GM19035 (cell line): ENCODE measurements around the gene SIMC1.
"Not testable (repeated sequence)": the region's sequence is repeated elsewhere in the genome, so short reads cannot be mapped to it uniquely, and the experiment has no call there.

Experiments
- ATAC-seq: cut with Tn5 transposase; IDR thresholded peaks from one replicate; pipeline ENCODE4 v1.9.1; 2021; ENCODE audit not compliant: unreplicated experiment

SIMC1 gene

DNA sequence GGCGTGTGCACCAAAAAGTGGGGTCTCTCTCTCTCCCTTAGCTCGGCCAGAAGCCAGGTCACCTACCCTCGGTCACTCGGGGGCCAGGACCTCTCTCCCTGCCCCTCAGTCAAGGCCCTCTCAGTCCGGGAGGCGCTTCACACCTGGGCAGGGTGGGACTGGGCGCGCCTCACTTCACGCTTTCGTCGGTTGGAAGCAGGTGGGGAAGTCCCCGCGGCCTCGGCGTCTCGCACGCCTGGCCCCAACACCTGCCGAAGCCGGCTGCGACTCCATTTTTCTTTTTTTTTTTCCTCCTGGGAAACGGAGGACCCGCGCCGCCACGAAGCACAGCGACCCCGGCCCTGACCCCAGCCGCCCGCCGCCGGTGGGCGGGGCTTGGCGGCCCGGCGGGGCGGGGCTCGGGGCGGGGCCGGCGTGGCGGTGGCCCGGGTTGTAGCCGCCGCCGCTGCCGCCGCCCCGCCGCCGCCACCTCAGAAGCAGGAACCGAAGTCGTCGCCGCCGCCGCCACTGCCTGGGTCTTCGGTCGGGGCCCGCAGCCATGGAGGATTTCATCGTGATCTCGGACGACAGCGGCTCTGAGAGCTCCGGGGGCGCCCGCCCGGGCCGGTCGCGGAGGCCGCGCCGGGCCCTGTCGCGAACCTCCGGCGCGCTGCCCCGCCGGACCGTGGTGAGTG is at the start of gene SIMC1:
SIMC1 (plus strand) TSS at position 454 of the 674 bp plus-strand sequence; CDS start at position 539, 85 bp downstream.
- peak; percentile 70 for ATAC-seq

DNA sequence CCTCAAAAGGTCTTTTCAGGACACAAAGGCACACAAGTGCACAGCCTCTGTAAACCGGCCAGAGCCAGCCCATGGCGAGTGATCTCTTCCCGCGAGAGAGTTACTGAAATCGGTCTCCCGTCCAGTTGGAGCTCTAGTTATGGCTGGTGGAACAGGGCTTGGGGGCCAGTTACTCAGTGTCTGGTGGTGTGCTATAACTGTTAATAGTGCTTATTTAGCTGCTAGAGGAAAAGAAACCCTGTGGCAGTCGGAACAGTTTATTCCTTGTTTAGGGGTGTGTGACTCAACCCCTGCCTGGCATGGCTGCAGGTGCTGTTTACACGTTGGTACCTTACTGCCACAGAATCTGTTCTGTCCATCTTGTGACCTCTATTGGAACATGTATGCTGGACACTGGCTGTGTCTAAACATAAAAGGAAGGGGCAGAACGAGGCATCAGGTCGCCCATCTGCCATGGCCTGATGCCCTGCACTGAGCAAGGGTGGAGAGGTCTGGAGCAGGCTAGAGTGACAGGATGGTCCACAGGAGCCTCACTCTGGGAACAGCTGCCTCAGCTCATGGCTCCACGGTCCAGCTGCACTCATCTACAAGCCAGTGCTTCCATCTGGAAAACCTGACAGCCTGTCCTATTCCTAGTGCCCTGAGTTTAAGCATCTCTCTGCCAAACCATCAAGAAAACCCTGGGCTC is 49.6 kb upstream of the SIMC1 start:
- ATAC-seq, result no peak

DNA sequence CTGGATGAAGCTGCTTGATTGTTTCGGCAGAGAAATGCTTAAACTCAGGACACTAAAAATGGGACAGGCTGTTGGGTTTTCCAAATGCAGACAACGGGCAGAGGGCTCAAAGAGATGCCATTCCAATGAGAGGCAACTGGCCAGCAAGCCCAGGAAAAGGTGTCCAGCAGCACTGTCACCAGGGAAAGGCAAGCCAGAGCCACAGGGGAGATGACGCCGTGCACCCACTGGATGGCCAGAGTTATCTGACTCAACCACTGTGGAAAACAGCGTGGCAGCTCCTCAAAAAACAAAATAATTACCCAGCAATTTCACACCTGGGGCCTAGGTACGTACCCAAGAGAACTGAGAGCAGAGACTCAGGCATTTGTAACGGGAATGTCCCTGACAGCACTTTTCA is 48.4 kb upstream of the SIMC1 start:
- ATAC-seq, result no peak

DNA sequence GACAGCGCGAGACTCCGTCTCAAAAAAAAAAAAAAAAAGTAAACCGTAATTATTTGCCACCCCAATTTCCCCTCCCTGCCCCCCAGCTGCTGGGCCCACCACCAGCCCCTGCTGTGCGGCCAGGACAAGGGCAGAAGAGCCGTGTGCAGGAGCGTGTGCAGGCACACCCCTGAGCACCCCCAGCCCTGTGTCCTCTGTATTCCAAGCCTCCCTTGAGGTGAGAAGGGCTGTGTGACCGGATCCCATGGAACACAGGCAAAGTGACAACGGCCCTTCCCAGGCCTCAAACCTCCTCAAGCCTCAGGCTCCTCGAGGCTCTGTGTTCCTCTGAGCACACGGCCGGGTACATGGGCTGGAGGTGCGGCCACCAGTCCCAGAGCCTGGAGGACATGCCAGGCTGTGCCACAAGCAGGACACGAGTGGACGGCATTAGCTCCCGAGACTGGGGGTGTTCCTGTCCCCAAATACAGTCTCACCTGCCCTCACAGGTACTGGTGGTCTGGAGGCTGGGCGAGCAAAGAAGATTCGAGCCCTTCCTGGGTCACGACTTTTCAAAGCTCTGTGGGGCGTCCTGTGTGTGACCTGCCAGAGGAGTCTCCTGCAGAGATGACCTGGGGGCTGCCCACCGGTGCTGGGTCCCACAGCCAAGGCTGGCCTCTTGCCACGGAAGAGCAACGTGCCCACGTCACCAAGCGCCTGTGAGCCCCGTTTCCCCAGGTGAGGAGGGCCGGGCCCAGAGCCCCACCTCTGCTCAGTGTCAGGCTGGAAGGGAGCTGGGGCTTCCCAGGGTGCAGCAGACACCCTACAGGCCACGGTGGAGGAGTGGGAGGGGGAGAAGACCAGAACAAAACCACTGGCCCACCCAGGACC is 47.1 kb upstream of the SIMC1 start:
- ATAC-seq, result no peak

DNA sequence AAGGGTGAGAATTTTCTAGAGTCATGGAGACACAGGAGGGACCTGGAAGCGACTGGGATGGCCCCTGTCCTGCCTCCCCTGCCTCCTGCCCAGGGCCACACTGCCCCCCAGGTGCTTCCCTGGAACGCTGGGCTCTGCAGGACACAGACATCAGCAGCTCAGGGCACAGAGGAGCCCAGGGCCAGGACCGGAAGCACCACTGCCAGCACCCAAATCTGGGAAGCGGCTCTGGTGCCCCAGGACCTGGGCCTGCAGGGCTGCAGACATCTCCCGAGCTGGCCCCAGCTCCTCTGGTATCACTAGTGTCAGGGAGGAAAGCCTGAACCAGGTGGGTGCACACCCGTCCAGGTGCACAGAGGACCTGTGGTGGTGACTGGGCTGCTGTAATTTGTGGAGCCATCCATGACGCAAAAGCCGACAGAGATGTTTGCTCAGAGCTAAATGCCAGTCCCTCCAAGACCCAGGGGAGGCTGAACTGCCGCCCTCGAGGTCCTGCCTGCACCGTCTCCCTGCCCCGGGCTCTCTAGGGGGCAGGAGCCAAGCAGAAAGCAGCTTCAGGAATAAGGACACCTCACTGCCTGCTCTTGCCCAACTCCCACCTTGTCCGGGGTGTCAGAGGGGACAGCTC is 46.0 kb upstream of the SIMC1 start:
- no peak for ATAC-seq

DNA sequence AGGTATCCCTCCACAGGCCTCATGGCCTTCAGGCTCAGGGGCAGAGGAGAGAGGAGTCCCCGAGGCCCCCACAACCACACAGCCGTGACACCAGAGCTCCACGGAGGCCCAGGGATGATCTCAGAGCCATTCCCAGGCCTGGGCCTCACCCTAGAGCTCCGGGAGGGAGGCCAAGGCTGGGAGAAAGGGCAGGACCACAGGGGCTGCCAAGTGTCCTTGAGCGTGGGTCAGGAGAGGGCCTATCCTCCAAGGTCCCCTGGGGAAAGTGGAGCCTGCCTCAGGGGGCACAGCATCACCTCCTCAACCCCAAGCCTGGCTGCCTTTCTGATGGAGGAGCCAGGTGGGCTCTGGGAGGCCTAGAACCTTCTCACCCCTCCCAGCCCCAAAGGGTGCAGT is 45.5 kb upstream of the SIMC1 start:
- ATAC-seq, result not testable (repeated sequence)

DNA sequence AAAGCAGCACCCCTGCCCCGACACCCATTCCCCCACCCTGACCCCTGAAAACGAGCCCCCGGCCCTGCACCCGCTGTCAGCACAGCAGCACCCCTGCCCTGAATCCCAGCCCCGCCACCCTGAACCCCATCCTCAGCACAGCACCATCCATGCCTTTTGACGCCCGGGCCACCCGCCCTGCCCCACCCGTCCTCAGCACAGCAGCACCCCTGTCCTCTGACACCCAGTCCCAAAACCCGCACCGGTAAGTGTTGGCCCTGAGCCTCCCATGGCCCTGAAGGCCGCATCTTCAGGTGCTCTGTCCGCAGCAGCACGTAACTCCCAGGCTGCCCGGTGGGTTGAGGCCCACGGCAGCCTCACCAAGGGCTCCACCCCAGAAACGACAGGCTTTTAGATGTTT is 44.6 kb upstream of the SIMC1 start:
- not testable (repeated sequence) for ATAC-seq

DNA sequence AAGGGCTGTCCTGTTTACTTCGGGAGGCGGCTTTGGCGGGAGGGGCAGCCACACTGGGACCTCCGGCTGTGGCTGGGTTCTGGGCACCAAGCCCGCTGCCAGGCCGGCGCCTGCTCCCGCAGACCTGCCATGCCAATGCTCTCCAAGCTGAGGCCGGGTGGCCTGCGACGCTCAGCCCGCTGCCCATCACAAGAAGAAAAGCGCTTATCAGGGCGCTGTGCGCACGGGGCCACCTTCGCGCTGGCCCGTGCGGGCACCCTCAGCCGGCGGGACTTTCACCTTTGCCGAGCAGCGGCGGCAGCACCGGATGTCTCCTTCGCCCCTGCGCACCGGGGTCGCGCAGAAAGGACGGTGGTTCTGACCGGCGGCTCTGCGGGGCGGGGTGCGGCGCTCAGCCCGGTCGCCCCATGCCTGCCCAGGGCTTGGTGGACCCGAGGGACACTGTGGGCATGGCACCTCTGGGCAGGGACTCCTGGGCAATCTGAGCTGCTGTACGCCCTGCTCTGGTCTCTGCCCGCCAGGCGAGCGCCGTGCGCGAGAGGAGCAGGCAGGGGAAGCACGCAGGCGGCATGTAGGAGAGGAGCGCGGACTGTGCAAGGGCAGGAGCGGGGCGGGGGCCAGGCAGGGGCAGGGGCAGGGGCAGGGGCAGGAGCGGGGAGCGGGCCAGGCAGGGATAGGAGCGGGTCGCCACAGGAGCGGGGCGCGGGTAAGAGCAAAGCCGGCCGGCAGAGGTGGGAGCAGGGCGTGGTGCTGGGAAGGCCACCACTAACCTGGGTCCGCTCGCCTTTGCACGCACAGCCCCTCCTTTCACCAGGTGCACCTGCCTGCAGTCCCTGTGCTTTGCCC is 43.8 kb upstream of the SIMC1 start:
- not testable (repeated sequence) for ATAC-seq

DNA sequence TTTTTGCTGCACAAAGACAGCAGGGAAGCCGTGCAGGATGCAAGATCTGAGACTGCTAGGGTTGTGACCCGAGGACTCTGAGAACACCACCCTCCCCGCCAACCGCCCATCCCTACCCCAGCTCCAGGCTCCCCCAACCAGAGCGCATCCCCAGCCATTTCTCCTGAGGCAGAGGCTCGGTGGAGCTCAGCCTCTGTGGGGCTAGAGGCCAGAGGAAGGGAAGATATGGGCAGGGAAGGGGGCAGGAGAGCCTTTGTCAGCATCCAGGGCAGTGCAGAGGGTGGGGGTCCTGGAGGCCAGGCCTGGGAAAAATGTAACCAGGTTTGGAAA is 43.2 kb upstream of the SIMC1 start:
- ATAC-seq, result not testable (repeated sequence)

DNA sequence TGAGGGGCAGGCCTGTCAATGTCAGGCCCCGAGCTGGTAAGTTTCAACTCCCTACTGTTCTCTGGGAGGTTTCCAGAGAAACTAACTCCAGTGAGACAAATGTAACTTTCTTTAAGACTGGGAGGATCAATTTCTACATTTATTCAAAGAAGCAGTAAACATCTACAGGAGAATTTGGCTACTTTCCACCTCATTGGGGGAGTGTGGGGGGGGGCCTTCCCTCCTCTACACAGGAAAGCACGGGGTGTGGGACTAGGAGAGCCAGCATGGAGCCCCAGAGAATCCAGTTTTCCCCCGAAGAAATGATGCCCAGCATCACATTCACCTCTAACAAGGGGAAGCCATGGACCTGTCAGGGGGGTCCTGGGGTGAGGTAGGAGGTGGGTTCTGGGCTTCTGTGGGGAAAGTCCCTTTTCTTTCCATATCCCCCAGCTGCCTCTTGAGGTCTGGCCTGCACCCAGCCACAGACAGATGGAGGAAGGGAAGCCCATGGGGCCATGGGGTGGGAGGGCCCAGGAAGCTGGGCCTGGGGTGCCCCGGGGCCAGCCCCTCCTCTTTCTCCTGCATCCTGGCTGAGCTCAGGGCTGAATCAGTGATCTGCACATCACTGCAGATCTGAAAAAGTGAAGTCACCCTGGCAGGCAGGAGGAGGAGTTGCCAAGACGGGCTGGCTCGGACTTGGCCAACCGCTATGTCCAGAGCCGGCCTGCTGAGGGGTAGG is 42.6 kb upstream of the SIMC1 start:
- ATAC-seq, result not testable (repeated sequence)

DNA sequence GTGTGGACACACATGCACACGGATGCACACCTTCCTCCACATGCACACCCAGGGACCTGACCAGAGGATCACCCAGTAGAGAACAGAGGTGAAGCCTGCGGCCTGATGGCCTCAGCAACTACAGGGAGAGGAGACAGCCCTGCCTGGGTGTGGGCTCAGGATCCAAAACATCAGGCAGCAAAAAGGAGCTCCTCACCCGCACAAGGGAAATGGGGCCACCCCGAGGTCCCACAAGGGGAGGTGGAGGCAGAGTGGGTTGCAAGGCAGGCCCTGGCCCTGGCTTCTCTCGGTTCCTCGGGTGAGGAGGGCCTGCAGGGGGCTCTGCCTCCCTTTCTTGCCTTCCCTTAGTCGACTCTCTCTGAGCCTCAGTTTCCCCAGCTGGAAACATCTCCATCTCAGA is 41.4 kb upstream of the SIMC1 start:
- ATAC-seq, result not testable (repeated sequence)

DNA sequence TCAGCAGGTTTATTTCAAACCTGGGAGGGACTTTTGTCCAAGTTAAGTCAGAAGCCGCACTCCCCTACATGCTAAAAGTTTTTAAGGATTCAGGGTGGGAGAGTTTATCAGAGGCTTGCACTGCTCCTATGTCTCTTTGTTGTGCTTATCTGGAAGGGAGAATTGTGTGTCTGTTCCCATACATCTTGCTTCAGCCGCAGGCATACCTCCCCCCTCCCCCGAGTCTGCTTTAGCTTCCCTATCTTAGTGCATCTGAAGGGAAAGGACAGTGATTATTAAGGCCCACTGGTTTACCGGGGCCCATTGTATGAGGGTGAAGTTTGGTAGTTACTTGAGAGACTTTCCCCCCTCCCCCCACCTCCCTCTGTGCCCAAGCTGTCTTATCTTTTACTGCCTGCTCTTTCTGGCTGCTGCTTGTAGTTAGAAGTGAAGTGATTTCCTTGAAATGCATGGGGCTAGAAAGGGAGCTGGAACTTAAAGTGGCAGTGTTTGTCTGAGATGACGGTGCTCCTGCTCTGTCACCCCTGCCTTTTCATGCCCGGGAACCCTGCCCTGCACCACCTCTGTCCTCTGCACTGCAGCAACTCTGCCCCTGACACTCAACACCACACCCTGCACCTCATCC is 40.9 kb upstream of the SIMC1 start:
- not testable (repeated sequence) for ATAC-seq

DNA sequence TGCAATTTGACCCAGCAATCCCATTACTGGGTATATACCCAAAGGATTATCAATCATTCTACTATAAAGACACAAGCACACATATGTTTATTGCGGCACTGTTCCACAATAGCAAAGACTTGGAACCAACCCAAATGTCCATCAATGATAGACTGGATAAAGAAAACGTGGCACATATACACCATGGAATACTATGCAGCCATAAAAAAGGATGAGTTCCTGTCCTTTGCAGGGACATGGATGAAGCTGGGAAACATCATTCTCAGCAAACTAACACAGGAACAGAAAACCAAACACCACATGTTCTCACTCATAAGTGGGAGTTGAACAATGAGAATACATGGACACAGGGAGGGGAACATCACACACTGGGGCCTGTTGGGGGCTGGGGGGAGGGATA is 39.9 kb upstream of the SIMC1 start:
- not testable (repeated sequence) for ATAC-seq

DNA sequence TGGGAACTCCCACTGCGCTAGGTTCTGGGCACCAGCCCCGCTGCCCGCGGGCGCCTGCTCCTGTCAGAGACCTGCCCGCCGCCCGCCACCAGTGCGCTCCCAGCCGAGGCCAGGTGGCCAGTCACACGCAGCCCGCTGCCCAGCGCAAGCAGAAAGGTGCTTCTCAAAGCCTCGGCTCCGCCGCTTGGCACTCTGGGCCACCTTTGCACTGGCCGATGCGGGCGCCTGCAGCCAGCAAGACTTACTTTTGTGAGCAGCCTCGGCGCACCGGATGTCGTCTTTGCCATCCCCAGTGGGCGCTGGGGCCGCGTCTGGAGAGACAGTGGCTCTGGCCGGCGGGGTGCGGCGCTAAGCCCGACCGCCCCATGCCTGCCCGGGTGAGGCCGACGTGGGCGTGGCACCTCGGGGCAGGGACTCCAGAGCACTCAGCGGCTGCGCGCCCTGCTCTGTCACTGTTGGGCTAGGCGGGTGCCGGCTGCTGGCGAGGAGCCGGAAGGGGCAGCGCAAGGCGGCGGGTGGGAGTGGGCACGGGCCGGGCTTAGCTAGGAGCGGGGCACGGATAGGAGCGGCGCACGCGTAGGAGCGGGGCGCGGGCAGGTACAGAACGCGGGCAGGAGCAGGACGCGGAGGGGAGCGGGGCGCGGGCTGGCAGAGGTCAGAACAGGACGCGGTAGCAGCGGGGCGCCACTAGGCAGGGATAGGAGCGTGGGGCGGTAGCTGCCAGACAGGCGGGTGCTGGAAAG is 39.1 kb upstream of the SIMC1 start:
- not testable (repeated sequence) for ATAC-seq

DNA sequence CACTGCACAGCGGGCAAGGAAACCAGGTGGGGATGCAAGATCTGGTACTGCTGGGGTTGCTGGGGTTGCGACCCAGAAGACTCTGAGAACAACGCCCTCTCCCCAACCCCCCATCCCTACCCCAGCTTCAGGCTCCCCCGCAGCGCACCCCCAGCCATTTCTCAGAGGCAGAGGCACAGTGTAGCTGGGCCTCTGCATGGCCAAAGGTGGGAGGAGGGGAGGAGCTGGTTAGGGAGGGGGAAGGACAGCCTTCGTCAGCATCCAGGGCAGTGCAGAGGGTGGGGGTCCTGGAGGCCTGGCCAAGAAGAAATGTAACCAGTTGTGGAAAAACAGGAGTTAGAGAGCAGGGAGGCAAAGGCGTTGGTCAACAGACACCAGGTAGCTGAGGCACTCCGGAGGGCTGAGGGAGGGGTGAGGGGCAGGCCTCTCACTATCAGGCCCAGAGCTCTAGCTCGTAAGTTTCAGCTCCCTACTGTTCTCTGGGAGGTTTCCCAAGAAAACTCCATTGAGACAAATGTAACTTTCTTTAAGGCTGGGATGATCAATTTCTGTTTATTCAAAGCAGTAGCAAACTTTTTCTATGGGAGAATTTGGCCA is 38.3 kb upstream of the SIMC1 start:
- not testable (repeated sequence) for ATAC-seq

DNA sequence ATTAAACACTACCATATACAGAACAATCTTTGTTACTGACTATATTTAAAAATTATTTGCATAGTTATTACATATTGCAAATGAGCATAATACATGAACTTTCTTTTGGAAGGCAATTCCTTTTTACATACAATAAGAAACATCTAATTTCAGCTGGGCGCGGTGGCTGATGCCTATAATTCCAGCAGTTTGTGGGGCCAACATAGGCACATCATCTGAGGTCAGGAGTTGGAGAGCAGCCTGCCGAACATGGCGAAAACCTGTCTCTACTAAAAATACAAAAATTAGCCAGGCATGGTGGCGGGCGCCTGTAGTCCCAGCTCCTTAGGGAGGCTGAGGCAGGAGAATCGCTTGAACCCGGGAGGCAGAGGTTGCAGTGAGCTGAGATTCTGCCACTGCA is 36.4 kb upstream of the SIMC1 start:
- no peak for ATAC-seq

DNA sequence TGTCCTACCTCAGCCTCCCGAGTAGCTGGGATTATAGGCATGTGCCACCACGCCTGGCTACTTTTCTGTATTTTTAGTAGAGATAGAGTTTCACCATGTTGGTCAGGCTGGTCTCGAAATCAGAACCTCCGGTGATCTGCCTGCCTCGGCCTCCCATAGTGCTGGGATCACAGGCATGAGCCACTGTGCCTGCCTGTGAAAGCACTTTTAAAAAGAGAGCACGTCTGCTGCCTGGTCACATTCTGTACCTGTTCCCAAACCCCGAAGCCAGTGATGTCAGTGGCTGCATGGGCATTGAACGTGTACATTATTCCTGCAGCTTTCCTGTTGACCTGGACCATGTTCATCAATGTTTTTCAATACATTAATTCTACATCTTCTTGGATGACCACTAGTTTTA is 35.1 kb upstream of the SIMC1 start:
- no peak for ATAC-seq

DNA sequence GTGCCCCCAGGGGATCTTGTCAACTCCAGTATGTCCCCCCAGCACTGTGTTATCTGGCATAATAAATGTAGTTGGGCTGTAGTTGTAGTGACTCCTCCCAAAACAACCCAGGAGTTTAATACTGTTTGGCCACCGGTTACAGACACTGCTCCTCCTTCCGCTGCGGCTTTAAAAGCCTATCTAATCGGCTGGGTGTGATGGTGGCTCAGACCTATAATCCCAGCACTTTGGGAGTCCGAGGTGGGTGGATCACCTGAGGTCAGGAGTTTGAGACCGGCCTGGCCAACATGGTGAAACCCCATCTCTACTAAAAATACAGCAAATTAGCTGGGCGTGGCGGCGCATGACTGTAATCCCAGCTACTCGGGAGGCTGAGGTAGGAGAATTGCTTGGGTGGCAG is 34.7 kb upstream of the SIMC1 start:
- not testable (repeated sequence) for ATAC-seq
